T-helper 1 cell (primary cell): ENCODE data around the gene IPO9.
"Not testable (repeated sequence)": the region's sequence is repeated elsewhere in the genome, so short reads cannot be mapped to it uniquely, and the experiment has no call there.

Source experiments
- DNase-seq, 5 donors: peaks; one replicate each; pipeline ENCODE4 v3.0.0-alpha.2; 2012 to 2020

Gene IPO9

DNA sequence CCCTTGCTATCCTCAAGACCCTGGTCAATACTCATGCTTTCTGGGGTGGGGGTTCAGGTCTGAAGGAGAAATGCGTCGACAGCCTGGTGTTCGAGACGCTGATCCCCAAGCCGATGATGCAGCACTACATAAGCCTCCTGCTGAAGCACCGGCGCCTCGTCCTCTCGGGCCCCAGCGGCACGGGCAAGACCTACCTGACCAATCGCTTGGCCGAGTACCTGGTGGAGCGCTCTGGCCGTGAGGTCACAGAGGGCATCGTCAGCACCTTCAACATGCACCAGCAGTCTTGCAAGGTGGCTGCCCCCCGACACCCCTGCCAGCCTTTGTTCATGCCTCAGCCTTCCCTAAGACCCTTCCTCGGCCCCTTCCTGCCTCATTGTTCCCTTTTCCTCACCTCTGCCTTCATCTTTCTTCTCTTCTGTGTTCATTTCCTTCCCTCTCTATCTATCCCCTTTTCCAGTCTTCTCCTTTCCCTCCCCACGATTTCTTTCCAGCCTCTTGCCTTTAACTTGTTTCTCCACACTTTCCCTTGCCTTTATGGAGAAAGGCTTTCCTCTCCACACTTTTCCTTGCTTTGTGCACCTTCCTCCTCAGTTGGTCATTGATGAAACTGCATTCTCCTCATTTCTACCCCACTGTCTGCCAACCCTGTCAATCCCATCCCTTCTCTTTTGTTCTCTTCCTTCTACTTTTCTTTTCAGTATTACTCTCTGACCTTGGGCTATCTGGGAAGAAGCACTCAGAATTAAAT, 18.3 kb upstream of the IPO9 start:
- no peak for DNase-seq

GRCh38 chr1:201813226-201813625, 15.7 kb upstream of the IPO9 start:
- DNase-seq: no peak

DNA sequence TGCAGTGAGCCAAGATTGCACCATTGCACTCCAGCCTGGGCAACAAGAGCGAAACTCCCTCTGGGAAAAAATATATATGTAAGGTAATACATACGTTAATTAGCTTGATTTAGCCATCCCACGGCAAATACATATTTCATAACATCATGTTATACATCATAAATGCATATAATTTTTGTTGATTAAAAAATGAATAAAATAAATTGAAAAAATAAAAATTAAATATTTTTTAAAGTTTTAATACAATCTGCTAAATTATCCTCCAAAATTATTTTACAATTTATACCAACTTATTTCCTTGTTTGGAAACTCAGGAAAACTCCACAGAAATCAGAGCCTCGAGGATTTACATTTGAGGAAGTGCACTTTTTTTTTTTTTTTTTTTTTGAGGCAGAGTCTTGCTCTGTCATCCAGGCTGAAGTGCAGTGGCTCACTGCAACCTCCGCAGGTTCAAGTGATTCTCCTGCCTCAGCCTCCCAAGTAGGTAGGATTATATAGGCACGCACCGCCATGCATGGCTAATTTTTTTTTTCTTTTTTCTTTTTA, 12.6 kb upstream of the IPO9 start:
- DNase-seq: no peak

GRCh38 chr1:201818971-201819750, 9.8 kb upstream of the IPO9 start:
- no peak for DNase-seq

GRCh38 chr1:201820413-201820812, 8.5 kb upstream of the IPO9 start:
- no peak for DNase-seq

DNA sequence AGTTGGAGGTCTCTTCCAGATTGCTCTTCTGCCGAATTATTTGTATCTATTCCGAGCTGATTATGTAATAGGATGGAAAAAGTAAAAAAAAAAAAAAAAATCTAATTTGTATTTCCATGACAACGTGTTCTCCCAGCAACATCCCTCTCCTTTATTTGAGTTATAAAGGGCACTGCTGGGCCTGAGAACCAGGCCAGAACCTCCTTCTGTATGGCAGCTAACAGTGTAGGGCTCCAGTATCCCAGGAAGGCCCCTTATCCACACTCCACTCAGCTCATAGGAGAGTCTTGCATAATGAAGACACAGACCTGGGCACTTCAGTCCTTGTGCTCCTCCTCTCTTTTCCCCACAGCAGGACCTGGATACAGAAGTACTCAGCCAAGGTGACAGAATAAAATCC, 3.7 kb upstream of the IPO9 start:
- DNase-seq: no peak

DNA sequence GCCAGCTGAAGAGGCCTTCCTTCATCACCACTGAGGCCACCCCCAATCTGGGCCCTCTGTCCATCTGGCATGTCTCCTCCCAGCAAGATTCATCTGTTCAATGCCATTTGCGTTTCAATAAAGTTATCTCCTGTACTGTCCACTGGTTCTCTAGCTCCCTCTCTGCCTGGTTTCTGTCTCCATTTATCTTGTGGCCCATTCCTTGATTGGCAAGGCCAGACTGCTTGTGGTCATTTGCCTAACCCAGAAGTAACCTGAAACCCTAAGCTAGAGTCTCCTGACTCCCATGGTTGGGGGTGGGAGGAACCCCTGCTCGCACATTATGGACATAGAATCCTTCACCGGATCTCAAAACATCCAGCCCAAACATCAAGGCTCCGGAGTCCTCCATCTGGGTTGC, 2.1 kb upstream of the IPO9 start:
- DNase-seq: no peak

DNA sequence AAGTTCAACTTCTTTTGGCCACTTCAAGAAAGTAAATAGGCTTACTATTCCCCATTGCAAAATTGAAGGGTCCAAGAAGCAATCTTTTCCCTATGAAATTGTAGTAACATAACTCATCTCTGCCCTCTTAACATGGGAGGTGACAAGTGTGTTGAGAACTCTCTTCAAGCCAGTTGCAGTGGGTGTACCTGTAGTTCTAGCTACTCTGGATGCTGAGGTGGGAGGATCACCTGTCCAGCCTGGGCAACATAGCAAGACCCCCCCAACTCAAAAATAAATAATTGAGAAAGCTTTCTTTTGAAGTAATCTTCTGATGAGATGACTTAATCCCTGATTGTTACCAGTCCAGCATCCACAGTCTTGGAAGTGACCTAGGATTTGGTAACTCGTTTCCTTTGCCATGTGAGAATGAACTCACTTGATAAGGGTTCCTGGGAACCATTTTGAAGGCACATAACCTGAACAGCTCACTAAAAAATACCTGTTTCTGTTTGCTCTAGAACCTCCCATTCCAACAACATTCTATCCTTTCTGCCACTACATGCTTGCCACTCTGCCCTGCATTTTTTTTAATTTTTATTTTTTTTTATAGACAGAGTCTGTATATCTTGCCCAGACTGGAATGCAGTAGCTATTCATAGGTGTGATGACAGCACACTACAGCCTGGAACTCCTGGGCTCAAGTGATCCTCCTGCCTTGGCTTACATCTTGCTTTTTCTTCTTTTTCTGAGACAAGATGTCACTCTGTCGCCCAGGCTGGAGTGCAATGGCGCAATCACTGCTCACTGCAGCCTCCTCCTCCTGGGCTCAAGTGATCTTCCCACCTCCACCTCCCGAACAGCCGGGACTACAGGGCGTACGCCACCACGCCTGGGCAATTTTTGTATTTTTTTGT, 1.4 kb upstream of the IPO9 start:
- DNase-seq: no peak

DNA sequence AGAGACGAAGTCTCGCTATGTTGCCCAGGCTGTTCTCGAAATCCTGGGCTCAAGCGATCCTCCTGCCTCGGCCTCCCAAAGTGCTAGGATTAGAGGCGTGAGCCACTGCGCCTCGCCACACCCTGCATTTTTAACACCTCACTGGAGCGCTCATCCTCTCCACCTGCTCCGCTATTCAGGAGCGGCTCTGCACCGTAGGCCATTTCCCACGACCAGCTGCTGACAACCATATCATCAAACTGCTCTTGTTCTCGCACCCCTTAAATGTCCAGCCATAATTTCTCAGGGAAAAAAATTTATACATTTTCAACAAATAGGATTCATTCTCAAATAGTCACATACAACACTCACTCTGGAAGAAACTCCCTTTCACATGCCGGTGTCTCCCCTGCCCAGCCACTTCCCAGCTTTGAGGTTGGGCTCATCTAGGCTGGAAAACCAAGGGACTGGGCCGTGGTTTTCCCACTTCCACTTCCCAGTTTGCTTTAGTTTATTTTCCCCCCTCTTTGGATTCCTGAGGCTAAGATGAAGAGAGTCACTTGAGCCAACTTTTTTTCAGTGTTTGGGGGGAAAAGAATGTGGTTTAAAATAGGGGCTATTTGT, 639 bp upstream of the IPO9 start:
- DNase-seq: no peak

- DNase-seq: no peak
Measured at GRCh38 chr1:201831371-201831770, 2.4 kb downstream of the IPO9 start.

- no peak for DNase-seq
Measured at GRCh38 chr1:201834621-201835020, 5.7 kb downstream of the IPO9 start.

DNA sequence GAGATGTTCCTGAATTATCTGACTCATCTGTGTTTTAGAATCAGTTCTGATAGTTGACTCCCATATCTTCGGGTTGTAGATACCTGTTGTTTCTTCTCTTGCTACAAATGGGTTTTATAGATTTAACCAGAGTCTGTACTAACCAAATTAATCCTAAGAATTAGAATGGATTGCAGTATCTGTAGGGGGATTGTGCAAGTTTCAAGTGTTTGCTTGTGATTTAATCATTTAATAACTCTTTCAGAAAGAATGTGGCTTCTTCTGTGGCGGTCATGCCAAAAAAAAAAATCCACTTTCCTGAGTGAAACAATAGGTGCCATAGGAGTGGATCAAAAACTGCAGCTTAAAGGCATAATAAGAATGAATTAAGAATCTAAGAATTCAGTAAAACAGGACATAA, 9.4 kb downstream of the IPO9 start:
- DNase-seq: no peak

DNA sequence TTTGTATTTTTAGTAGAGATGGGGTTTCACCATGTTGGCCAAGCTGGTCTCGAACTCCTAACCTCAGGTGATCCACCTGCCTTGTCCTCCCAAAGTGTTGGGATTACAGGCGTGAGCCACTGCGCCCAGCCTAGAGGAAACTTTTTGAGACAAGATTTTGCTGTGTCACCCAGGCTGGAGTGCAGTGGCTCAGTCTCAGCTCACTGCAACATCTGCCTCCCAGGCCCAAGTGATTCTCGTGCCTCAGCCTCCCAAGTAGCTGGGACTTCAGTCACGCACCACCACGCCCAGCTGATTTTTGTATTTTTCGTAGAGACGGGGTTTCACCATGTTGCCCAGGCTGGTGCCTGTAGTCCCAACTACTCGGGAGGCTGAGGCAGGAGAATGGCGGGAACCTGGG, 10.1 kb downstream of the IPO9 start:
- DNase-seq: not testable (repeated sequence)

- DNase-seq: no peak
Measured at GRCh38 chr1:201840055-201840454, 11.1 kb downstream of the IPO9 start.

DNA sequence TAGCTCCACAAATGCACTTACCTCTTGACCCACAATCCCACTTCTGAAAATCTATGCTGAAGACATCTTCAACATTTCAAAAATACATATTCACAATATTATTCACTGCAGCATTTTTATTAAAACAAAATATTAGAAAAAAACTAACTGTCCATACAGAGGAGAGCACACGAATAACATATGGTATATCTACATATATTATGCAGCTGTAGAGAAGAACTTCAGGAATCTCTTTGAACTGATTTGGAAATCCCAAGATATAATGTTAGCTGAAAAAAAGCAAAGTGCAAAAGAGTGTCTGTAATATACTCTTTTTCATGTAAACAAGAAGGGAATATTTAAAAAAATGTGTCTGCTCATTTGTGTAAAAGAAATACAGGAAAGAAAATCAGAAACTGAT, 11.5 kb downstream of the IPO9 start:
- DNase-seq: no peak

DNA sequence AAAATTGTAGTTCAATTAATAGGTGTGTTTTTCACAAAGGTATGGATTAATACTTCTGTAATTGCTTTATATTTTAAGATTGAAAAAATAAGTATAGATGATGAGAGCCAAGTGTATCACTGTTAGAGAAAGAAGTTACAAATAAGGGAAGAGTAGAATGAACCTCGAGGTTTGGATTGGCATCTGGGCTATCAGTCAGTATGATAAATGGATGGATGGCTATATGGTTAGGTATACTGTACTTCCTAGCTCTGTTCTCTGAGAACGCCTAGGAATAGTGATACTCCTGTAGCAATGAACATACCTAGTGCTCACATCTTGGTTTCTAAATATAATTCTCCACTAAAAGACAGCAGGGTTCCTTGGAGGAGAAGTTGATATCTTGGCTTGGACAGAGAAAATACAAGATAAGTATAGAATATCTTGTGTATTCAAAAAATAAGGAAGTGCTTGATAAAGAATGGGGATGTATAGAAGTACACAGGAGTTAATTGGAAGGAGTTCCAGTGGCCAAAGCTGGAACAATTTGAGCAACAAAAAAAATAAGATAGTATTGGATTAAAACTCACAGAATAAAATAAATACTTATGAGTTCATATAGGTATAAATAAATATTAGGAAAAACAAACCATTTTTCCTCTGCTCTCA, 12.4 kb downstream of the IPO9 start:
- no peak for DNase-seq

DNA sequence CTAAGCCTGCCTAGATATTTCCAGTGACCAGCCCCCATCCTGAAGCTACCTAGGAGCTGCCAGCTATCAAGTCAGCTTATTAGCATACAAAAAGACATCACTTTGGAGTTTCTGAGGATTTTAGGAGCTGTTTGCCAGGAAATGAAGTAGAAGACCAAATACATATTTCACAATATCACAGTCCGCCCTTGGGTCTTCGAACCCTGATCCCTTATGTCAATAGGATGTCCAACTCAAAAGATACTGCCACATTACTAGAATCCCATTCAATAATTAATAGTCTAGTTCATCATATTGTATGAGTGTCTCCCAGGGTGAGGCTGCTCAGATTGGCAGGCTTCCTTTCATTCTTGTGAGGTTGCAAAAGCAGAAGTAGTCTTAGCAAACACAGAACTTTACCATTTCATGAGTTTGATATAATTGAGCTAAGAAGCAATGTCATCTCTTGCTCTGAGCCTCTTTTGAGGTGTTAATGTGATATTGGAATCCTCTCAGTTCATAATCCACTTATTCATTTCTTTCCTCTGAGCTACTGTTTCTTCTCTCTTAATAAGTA, 13.6 kb downstream of the IPO9 start:
- no peak for DNase-seq

GRCh38 chr1:201845331-201846083, 16.6 kb downstream of the IPO9 start:
- no peak for DNase-seq

- no peak for DNase-seq
Measured at GRCh38 chr1:201847150-201847549, 18.2 kb downstream of the IPO9 start.

- DNase-seq: no peak
Measured at GRCh38 chr1:201848230-201848629, 19.3 kb downstream of the IPO9 start.
